HG03103 (cell line): ENCODE measurements around the gene EID1.

ENCODE experiments used
- ATAC-seq: cut with Tn5 transposase; IDR thresholded peaks from one replicate; pipeline ENCODE4 v1.9.1; 2021; ENCODE audit warnings: low read depth; ENCODE audit not compliant: unreplicated experiment

The EID1 gene

DNA sequence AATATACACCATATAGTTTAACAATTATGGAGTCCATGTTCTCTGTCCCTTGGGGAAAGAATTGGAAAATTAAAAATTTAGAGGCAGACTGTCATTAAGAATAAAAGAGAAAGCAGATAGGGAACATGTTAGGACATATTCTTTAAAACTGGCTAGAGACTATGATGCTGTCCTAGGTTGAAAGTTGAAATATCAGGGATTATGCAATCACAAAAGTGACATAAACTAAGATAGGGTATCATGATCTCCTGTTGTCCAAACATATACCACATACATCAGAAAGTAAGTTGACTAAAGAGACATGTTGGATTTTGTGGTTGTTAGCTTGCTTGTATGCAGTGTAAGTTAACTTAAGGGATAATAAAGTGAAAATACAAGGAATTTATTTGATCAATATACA is 9.9 kb upstream of the EID1 start:
- ATAC-seq: no peak

DNA sequence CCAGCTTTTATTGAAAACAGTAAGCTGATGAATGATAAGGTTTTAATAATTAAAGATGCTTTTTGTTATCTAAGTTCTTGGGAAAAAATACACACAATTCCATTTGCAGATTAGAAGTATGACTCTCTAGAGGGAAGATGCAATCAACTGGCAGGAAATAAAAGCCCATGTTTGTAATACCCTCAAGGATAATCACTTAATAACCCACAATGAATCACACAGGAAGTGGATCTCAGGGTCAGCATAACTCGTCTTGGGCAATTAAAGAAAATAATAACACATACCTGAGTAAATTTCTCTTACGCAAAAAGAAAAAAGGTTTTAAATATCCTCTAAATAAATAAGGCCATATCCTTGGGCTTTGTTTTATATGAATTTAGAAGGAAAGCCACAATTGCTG is 9.4 kb upstream of the EID1 start:
- no peak for ATAC-seq

DNA sequence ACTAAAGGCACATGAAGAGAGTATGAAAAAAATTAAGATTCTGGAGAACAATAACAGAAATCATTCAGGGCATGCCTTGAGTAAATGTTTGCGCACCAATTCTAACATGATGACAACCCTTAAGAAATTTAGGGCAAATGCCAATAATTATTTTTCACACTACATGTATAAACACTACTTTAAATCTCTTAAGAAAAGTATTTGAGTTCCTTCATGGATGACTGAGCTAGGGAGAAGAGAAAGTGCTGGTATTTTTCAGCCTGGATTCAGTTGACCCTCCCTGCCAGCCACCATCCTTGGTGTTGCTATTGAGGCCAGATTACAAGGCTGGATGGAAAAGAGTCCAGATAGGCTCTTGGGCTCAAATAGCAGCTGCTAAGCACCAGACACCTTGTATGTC is 8.0 kb upstream of the EID1 start:
- ATAC-seq: no peak

DNA sequence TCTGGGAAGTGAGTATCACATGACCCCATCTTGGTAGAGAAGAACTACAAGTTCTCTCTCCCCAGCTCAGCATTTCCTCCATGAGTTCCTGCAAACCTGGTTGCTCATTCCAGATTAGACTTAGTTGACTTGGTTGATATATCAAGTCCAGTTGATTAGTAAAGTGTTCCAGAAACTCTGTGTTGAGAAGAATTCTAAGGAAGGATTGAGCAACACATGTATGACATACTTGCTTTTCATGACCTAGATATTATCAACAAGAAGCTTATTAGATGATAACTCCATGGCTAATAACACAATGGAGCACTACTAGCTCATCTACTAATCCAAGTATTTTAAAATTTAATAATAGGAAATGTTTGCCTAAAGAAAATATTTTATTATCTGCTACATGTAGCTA is 6.4 kb upstream of the EID1 start:
- ATAC-seq: no peak

- no peak for ATAC-seq
Measured at GRCh38 chr15:48872632-48873031, 5.3 kb upstream of the EID1 start.

- no peak for ATAC-seq
Measured at GRCh38 chr15:48875241-48875960, 2.5 kb upstream of the EID1 start.

DNA sequence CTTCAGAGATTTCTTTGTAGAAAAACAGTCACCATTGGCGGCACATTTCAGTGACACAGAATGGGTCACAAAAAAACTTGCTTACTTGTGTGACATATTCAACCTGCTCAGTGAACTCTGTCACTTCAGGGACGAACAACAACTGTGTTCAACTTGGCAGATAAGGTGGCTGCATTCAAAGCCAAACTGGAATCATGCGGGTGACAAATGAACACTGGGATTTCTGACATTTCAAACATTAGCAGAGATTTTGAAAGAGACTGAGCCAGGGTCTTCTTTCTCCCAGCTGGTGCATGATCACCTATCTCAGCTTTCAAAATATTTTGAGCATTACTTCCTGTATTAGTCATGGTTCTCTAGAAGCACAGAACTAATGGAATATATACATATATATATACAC is 1.9 kb upstream of the EID1 start:
- no peak for ATAC-seq

DNA sequence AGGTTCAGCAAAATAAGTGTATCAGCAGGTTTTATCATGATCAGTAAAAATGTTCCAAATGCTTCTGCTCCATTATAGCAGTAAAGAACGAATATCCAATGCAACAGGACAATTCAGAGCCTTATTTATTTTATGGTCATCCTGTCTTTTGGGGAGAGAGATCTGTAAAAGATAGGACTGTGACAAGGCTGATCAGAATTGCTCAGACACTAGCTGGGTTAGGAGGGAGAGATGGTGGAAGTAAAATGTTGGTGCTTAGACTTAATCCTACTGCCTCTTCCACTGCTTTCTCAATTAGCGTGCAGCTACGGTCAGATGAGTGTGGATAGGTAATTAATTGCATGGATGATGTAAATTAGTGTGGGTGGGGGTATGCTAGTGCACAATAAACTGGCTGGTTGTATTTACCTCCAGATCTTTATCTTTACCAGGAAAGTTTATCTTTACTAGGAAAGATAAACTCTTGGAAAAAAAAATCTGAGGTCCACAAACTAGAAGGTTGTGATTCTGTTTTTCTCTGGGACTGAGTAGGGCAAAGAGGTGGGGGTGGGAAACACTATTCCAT is 2.2 kb downstream of the EID1 start:
- no peak for ATAC-seq

DNA sequence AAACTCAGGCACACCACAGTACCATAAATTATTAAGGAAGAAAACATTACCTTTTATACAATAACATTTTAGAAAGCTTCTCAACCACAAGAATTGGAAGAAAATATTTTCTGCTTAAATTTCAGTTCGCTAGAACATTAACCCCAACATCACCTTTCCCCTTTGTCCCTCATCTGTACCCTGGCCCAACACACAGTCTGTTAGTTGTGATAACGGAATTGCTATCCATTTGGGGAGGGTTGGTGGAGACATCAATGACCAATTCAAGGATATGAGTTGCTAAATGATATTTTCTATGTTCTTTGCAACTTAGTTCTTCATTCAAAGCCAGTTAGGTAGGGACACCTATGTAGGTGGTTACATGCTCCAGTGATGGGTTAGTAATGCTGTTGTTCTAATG is 5.8 kb downstream of the EID1 start:
- no peak for ATAC-seq

DNA sequence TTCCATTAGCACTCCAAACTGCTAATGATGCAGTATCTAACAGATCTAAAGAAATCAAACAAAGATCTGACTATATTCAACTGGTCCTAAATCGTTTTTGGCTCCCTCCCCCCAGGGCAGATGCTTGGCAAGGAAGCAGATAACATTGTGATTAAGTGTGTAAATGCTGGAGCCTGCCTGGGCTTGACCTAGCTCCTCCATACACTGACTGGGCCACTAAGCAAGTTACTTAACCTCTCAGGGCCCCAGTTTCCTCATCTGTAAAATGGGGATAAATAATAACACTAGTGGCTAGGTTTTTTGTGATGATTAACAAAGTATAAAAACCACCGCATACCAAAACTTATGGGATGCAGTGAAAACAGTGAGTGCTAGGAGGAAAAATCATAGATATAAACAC is 9.2 kb downstream of the EID1 start:
- ATAC-seq: no peak

DNA sequence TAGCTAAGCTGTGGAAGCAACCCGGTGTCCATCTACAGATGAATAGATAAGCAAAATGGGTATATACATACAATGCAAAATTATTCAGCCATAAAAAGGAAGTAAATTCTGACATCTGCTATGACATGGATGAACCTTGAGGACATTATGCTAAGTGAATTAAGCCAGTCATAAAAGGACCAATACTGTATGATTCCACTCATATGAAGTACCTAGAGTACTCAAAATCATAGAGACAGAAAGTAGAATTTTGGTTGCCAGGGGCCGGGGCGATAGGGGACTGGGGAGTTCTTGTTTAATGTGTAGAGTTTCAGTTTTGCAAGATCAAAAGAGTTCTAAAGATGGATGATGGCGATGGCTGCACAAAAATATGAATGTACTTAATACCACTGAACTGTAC is 10.3 kb downstream of the EID1 start:
- ATAC-seq: no peak

- ATAC-seq: no peak
Measured at GRCh38 chr15:48888836-48889235, 10.9 kb downstream of the EID1 start.

DNA sequence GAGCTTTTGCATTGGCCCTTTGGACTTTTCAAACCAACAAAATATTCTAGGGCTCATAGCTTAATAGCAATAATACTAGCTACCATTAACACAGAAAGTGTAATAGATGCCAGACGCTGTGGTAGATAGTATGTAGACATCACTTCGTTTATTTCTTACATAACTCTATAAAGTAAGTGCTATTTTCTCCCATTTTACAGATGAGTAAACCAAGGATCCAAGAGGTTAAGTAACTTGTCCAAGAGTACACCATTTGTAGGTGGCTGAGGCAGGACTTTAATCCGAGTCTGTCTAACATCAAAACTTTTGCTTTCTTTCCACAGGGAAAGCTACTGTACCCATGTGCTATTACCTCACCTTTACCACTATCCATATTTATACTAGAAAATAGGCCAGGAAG is 12.0 kb downstream of the EID1 start:
- no peak for ATAC-seq

DNA sequence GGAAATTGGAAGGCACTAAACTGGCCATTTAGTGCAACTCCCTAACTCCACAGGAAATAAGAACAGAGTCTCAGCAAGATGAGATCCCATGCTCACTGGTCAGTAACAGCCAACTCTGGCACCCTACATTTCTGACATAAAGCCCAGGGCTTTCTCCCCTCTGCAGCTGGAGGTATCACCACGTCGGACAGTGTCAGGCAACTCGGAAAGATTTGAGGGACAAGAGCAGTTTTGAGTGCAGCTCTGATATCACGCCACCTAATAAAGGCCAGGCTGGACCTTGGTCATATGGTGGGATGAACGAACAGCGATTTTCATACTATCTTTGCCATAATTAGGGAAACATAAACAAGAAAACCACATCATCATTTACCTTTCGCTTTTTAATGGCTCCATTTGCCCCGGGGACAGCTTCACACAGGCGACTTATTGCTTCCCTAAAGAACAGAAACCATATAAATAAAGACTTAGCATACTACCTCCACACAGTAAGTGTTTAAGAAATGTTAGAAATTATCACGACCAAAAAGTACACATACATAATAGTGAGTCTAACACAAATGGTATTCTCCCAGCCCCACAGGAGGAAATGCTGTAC is 12.5 kb downstream of the EID1 start:
- no peak for ATAC-seq

- no peak for ATAC-seq
Measured at GRCh38 chr15:48891232-48891765, 13.4 kb downstream of the EID1 start.

DNA sequence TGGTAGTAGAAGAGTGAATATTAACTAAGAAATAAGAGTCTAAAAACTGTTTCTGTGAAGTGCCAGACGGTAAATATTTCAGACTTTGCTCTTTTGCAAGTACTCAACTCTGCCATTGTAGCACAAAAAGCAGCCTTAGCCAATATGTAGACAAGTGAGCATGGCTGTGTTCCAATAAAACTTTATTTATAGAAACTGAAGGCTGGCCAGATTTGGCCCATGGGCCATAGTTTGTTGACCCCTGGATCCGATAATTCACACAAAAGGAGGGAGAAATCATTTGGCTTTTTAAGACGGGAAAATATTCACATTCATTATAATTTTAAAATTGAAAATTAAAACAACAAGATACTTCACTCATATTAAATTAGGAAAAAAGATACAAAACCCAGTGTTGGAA is 15.4 kb downstream of the EID1 start:
- no peak for ATAC-seq

DNA sequence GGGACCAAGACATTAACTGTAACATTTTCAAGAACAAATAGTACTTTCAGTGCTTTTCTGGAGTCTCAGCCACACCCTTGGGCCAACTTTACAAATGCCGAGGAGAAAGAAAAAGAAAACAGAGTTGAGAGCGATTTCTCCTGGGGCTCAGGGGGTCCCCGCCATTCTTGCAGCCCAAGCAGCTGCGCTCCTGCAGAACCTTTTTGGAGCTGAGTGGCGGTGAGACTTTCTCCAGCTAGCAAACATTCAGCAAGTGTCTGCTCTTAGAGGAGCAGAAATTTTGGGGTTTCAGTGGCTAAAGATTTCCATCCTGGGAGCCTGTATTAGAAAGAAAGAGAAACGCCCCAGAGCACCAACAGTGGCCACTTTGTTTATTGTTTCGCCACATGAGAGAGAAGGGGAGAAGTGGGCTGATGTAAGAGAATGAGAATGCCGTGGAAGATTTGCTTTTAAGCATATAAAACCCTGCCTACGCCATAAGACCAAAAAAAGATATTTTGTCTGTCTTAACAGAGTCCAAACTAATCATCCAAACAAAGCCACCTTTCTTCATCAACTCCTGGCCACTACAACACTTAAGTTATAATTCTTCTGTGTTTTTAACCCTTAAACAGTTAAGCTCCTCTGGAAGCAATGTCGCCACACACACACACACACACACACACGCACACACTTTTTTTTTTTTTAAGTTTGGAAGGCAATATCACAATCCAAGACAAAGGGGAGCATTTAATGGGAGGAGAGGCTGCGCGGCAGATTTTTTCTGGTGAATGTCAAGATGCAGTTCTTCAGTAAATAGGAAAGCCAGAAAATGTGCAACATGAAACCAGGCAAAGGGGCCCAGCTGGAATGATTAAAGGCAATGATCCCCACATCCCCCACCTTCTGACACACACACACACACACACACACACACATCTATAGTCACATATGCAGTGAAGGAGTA is 19.2 kb downstream of the EID1 start:
- no peak for ATAC-seq

- ATAC-seq: no peak
Measured at GRCh38 chr15:48898032-48898431, 20.1 kb downstream of the EID1 start.

- no peak for ATAC-seq
Measured at GRCh38 chr15:48898446-48898845, 20.5 kb downstream of the EID1 start.

GRCh38 chr15:48899793-48900192 is 21.9 kb downstream of the EID1 start:
- no peak for ATAC-seq

DNA sequence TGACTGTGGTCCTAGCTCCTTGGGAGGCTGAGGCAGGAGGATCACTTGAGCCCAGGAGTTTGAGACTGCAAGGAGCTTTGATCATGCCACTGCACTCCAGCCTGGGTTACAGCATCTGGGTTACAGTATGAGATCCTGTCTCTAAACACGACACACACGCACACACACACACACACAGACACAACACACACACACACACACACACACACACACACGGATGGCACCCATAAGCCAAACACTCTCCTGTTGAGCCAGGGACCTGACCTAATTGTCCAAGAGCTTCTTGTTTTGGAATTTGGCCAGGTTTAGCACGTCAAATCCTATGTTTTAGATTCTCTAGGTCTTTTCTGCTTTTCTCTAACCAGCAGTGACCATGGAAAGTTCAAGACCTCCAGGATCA is 26.8 kb downstream of the EID1 start:
- no peak for ATAC-seq
